IPS DF 4.7 (cell line): ENCODE results near the gene PDE9A.

Source experiments
- DNase-seq: peaks from one replicate; pipeline ENCODE4 v3.0.0-alpha.2; 2013; ENCODE audit warnings: low spot score; ENCODE audit errors: extremely low read depth

PDE9A gene

DNA sequence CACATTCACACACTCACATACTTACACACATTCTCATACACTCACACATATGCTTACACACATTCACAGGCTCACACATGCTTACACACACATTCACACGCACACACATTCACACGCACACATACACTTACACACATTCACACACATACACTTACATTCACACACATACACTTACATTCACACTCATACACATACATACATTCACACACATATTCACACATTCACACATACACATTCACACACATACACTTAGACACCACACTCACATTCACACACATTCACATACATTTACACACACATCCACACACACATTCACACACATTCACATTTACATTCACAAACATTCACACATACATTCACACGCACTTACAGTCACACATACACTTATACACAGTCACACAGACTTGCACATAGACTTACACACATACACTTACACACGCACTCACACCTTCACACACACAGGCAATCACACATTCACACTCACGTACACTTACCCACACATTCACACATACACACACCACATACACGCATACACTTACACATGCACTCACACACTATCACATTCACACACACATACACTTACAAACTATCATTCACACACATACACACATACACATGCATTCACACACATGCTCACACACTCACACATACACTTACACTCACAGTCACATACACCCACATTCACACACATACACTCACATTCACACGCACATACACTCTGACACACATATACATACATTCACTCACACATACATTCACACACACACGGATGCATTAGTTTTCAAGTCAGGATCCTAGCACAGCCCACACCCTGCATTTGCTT, 16.8 kb downstream of the PDE9A start:
- DNase-seq = no peak

DNA sequence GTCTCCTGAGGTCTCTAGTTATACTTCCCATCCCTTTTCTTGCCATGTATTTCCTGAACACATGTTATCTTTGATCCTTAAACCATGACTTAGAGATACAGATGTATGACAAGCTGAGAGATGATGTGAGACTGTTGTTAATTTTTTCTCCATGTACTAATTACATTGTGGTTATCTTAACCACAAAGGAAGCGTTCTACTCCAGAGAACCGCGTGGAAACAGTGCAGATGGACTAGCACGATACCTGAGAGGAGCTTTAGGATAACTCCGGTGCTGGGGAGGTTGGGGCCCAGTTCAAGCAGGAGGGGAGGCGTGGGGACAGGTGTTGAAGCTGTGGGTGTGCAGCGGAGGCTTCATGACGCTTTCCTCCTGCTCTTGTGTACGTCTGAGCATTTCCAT, 17.5 kb downstream of the PDE9A start:
- no peak for DNase-seq

DNA sequence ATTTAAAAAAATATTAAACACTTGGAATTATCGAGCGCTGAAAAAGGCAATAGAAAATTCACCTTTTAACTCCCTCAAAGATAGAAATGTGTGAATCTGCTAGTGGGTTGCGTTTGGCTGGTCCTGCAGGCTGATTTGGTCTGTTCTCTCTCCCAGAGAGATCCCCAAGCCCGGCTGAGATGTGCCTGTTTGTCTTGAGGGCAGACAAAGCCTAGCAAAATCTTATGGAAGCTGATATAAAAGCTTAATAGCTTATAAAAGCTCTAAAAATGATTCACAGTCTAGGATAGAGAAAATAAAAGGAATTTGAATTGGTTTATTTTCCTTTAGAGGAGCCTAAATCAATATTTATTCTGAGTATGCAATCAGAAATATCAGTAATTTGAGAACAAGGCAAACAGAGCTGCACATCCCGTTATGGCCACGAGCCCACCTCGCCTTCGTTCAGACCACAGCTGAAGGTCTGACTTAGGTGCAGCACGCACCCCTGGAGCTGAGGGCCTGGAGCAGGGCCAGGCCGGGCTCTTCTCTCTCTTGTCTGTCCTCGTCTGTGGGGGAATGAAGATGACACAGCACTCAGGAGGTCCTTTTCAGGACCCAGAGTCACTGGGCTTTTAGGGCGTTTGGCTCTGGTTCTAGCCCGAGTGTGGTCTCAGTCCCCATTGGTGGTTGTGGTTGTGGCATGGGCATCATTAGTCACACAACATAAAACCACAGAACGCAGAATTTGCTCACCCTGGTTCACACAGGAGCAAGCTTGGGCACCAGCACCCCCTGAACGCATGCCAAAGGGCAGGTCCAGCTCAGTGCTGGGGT, 18.6 kb downstream of the PDE9A start:
- DNase-seq = no peak

DNA sequence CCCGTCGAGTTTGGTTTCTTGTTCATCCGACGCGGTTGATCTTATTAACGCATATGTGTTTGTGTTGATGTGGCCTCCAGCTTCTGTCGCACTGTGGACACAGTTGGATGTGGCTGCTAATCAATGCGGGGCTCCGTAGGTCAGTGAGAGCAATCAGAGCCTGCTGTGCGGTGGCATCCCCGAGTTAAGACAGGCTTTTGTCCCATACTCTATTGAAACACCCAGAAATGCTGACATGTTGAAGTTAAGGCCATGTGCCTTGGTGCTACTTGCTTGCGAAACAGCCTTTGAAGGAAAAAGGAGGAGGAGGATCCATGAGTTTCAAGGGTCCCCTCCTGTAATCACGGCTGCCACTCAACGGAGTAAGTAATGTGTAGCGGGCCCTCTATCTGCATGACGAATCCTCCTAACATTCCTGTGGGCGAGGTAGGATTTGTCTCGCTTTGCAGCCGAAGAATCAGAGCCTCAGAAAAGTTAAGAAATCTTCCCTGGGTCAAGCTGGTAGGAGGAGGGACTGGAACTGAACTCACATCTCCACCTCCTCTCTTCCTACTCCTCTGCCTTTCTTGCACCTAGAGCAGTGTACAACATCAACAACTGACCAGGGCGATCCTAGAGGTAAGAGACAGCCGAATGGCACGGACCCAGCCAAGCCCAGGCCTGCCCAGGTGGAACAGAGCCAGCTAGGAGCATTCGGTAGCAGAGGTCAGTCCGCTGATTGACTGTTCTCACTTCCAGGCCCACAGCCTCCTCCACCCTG, 19.5 kb downstream of the PDE9A start:
- no peak for DNase-seq

DNA sequence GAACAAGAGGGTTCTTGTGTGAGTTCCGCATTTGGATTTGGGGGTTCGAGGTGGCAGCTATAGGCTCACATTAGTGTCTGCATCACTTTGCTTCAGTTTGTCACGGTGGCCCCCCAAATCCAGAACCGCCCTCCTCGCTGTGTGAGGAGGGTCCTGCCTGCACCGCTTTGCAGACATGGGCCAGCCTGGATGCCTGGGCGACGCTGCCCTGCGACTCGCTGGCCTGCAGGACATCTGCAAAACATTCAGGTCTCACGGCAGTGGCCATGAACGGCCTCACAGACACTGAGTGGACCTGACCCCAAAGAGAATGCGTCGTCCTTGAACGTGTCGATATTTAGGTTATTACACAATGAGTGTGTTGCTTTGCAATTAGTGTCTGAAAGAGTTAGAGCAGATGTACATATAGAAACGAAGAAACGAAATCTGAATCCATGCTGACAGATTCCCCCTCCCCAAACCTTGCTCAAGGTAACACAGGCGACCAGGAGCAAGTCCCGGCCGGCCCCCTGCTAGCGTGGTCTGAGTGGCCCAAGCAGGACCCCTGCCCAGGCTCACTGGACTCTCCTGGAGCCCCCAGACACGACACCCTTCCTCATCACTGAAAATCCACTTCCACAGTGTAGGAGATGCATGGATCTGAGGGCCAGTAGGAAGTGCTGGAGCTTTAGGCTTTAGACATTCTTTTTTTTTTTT, 20.4 kb downstream of the PDE9A start:
- no peak for DNase-seq

DNA sequence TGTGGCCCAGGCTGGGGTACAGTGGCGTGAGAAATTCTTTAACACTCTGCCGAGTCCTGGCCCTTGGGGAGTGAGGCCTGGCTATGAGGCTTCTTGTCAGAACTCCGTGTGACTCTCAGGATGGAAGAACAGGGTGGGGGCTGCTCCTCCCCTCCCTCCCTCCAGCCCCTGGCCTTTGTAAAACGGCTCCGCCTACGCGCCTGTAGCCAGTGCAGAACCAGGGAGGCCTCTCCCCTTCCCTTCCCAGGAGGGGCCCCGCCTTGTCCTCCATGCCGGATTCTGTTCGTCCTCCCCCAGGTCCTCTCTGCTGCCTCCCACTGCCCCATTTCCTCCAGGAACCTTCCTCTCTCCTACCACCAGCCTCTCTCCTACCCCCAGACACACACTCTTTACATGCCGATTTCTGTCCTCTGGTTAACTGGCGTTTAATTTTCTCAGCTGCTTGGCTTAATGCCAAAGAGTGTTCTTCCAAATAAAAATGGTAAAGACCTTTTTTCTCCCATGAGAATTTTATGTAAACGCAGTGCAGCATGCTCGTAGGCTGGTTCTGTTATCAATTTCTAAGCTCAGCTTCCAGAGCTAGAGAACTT, 21.0 kb downstream of the PDE9A start:
- no peak for DNase-seq

DNA sequence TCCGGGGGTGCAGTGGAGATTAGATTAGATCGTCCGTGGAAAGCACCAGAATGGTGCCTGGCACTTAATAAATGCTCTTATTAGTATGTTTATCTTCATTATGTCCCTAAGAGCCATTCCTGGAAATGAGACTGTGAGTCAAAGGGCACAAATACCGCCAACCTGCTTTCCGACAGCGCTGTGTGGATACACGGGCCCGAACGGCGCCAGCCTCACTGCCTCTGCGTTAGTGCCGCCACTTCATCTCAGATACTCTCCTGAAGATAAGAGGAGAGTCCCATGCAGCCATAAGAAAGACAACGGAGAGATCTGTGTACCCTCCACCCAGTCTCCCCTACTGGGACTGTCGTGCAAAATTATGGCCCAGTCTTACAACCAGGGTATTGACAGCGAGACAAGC, 22.0 kb downstream of the PDE9A start:
- DNase-seq = no peak

DNA sequence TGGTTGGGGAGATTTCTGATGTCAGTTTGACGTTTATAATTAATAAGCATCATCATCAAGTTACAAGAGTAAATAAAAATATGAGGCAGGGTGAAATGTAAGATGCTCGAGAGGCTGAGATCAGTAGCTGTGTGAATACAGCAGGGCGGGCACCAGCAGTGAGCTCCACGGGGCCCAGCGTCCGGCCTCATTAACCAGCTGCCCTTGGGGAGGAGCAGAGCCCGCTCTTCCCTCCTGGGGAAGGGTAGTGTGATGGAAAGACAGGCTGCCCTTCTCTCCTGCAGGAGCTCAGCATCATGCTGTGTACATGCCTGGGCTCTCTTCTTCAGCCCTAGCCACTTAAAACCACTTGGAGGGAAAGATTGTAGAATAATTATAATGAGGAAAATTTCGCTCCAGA, 23.4 kb downstream of the PDE9A start:
- DNase-seq = no peak

DNA sequence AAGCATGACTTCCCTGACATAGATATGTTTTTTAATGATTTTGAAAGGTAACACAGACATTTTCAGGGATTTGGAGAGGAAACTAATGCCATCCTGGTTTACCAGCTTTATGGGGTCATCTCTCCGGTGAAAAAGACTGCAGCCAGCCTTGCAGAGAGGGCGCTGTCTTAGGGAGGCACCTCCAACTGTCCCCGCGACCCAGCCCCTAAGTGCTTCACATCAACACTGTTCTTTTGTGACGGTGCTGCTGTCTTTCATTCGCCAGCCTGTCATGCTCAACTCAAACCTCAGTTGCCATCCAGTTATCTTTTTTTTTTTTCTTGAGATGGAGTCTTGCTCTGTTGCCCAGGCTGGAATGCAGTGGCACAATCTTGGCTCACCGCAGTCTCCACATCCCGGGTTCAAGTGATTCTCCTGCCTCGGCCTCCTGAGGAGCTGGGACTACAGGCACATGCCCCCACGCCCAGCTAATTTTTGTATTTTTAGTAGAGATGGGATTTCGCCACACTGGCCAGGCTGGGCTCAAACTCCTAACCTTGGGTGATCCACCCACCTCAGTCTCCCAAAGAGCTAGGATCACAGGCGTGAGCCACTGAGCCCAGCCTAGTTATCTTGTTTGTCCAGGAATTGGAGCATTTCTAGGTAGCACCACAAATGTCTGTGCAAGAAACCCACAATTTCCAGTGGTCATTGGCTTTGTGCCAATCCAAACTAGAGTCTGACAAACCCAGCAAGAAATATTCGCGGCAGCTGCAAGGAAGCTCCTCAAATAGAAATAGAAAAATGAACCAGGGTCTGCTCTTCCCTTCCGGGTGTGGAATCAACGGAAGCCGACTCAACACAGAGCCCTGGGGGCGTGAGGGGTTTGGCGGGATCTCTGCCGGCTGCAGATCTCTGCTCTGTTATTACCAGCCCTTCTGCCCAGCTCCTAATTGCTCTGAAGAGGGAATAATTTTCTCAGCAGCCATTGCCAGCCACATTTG, 24.2 kb downstream of the PDE9A start:
- DNase-seq = no peak

DNA sequence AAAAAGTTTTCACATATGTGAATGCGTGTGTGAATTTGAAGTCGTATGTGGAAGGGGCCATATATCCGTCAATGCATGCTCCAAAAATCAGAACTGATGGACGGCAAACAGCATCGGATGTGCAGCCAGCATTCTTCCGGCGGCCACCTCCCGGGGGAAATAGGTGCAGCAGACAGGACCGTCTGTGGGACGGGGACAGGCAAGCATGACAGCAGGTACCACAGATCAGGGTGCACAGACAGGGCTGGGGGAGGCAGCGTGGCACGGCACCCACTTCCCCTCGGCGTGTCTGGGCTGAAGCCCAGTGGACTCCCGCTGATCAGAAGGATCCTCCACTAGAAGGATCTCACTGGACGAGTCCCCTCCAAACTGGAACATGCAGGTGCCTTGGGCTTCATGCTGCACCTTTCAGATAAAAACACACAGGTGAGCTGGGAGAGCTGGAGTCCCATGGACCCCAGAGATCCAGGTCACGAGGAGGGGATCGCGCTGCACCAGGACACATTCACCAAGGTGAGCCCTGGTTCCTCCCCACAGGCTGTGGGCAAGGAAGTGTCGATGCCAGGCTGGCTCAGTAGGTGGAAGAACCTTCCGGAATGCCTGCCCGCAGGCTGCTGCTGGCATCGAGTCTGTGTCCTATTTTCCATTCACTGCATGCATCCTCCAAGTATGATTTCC, 25.3 kb downstream of the PDE9A start:
- DNase-seq = no peak

DNA sequence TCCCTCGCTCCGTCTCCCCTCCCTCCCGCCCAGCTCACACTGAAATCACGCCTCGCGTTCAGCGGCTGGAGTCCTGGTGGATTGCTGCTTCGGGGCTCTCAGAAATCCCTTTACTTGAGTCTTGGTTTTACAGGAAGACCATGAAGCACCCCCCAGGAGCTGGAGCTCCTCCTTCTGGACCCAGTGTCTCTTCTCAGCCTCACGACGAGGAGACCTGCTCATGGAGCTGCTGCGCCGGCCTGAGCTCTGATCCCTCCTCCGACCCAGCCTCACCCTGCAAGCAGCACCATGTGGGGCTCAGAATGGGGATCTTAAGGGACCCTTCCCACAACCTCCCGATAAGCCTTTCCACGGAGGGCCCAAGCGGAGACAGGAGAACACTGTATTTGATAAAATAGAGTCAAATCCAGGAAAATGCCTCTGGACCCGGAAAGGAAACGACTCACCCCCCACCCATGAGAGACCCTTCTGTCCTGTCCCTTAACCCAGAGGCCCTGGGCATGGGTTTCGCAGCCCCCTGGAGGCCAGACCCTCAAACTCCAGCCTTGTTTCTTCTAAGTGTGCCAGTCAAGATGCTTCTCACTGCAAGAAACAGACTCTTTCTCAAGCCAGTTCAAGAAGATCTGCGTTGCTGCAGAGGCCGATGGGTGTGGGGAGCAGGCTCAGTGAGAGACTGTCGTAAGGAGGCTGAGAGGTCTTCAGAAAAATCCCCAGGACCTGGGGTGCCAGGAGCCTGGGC, 26.1 kb downstream of the PDE9A start:
- no peak for DNase-seq

DNA sequence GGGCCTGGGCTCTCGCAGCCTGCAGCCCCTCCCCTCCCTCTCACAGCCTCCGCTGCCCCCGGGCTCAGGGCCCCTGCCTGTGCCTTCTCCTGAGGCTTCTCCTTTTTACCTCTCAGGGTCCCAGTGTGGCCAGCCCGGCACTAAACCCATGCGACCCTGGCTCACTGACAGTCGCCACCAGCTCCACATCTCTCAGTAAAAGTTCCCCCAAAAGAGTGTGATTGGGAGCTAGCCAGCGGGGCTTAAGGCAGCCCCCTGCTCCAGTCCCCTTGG, 26.6 kb downstream of the PDE9A start:
- DNase-seq = no peak

DNA sequence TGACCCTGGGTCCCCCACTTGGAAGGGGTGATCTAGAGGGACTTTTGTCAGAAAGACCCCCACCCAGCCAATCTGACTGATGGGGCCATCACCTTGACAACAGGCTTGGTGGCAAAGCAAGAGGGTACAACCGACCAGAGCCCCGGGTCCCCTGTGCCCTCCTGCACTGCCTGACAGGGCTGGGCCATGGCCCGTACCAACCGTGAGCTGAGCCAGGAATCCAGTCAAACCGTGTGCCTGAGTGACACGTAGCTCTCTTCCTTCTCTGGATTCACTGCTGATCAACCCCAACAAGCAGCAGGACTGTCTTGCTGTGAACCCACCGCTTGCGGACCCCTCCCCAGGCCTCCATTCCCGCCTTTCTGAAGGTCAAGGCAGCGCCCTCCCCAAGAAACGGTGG, 27.0 kb downstream of the PDE9A start:
- no peak for DNase-seq

DNA sequence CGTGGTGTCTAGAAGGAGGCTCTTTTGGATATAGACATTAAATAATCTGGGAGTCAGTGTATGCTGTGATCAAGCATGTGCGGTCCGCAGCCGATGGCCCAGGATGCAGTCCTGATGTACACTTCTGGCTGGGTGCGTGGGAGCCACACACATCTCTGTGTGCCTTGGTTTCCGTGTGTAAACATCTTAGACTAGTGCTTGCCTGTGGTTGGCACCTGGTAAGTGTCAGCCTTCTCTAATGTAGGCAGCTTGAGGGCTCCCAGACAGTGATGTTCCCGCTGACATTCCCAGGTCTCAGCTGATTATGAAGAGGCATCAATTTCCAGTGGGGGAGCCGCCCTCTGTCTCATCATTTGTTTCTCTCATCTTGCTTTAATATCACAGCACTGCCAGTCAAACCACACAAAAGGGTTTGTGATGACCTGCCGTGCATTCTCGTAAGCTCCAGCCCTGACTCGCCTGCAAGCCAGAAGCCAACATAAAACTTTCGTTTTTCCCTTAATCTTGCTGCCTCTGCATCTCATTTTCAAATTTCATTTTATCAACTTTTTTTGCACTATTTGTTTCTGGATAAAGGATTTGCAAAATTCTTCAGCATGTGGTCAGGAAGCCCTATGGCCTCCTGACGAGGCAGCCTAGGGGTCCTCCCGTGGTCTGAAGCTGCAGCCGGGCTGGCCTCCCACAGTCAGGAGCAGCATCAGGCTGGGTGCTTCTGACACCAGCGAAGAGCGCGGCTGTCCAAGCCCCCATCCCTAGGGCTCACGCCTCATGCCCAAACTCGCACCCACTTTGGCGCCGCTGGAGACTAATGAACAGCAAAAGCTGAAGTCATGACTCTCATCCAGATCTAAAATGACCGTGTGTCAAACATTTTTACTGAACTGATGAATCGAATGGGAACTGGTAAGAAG, 28.1 kb downstream of the PDE9A start:
- DNase-seq = no peak

DNA sequence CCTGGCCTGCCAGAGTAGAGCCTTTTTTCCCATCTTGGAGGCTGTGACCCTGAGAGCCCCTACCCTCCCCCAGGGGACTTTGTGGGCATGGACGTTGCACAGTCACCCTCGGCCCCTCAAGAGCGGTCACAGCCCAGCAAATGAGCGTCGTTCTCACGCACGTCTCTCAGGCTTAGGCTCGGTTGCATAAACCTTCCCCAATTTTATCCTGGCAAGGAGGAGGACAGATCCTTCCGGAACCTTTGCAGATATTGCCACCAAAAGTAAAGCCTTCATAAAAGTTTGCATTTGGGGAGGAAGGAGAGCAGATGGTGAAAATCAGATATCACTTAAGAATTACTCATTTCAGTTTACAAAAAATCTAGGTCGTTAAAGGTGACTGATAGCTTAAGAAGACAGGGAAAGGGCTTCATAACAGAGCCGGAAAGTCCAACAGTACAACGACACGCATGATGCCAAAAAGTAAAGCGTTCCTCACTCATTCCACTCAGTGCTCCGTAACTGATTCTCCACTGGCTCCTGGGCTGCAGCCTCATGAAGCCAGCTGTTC, 29.3 kb downstream of the PDE9A start:
- no peak for DNase-seq

DNA sequence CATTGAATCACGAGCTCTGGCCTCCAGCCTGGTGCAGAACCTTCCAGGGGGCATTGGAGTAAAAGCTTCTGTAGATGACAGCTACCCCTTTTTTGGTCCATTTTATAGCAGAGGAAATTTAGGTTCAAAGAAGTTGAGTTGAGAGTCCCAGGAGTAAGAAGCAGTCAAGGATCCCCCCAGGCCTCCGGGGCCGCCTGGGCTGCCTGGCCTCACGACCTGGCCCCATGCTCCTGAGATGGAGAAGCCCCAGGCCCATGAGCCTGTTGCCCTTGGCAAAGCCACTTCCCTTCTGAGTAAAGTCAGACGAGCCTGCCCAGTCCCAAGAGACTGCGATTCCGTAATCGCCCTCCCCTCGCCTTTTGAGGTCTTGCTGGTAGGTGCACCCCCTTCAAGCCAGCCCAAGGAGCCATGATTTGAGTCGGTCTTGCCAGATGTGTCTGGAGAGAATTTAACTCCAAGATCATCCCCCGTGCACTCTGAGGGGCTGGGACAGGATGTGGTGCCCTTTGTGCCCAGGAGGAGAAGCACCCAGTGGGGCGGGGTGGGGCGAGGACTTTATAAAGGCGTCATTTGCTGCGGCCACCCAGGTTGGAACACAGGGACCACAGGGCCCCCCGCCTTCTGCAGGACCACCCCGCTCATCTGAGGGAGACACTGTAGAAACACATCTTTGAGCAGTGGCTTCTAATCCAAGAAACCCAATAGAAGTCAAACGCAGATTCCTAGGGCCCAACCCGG, 30.1 kb downstream of the PDE9A start:
- no peak for DNase-seq
